ENCODE results near the gene FAIM2.

GRCh38 chr12:49842519-49843352 is 61.0 kb downstream of the FAIM2 start, which contains the start of gene BCDIN3D:
- TF ChIP-seq, protein P1, sequence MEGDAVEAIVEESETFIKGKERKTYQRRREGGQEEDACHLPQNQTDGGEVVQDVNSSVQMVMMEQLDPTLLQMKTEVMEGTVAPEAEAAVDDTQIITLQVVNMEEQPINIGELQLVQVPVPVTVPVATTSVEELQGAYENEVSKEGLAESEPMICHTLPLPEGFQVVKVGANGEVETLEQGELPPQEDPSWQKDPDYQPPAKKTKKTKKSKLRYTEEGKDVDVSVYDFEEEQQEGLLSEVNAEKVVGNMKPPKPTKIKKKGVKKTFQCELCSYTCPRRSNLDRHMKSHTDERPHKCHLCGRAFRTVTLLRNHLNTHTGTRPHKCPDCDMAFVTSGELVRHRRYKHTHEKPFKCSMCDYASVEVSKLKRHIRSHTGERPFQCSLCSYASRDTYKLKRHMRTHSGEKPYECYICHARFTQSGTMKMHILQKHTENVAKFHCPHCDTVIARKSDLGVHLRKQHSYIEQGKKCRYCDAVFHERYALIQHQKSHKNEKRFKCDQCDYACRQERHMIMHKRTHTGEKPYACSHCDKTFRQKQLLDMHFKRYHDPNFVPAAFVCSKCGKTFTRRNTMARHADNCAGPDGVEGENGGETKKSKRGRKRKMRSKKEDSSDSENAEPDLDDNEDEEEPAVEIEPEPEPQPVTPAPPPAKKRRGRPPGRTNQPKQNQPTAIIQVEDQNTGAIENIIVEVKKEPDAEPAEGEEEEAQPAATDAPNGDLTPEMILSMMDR (IDR thresholded peaks at IDR 0.05): peak in 1 of 4 experiments; percentile 8
- TF ChIP-seq POLR2AphosphoS5 (IDR thresholded peaks at IDR 0.05): peak; percentile 79 to 92 (median 90)
- peak; percentile 38 to 69 for TF ChIP-seq POLR2A (IDR thresholded peaks at IDR 0.05)
